BJ (cell line): ENCODE measurements around the gene SLC12A3. TPM values are rescaled to one million over a fixed set of nuclear protein-coding genes. Genes with fewer than 3 reads are reported as not detected.

Experiments
- CTCF ChIA-PET: fragments of 350-600 bp; formaldehyde crosslinking; extraction: SDS; loops from one replicate; lab custom pipeline; 2021; ENCODE audit warnings: antibody characterized with exemption, inconsistent platforms; lab: Yijun Ruan, JAX
- POLR2A ChIA-PET: fragments of 300-600 bp; sonication (Branson Sonifier 250); formaldehyde crosslinking; extraction: SDS; loops from one replicate; lab custom pipeline; 2021; ENCODE audit warnings: antibody characterized with exemption; lab: Charles Lee
- DNase-seq: peaks from one replicate; pipeline ENCODE4 v3.0.0-alpha.2; 2011; ENCODE audit warnings: low read depth
- H3K27me3 ChIP-seq: 2 replicates; pipeline ENCODE4 v1.6.0; 2011; ENCODE audit warnings: low read length; ENCODE audit not compliant: control insufficient read depth, insufficient read depth
- H3K36me3 ChIP-seq: 2 replicates; pipeline ENCODE4 v1.5.1; 2011; ENCODE audit warnings: low read length; ENCODE audit not compliant: control insufficient read depth, insufficient read depth
- H3K4me3 ChIP-seq: 2 replicates; pipeline ENCODE4 v1.5.1; 2011; ENCODE audit warnings: low read depth, mild to moderate bottlenecking, control low read depth, low read length
- polyA plus RNA-seq: library from polyadenylated mRNA; depleted of rRNA; stranded (reverse); fragments of >200 nt; gene quantifications from 2 replicates; pipeline ENCODE4 v1.2.3, GENCODE V29; 2011
- TF ChIP-seq, protein P1 (sequence below): IDR thresholded peaks from 2 replicates; pipeline ENCODE4 v1.5.1; 2011; ENCODE audit warnings: low read depth, mild to moderate bottlenecking, control low read depth, inconsistent platforms, low read length, moderate library complexity; ENCODE audit not compliant: insufficient read depth

Gene SLC12A3
- polyA plus RNA-seq, 1 experiment, result not detected

DNA sequence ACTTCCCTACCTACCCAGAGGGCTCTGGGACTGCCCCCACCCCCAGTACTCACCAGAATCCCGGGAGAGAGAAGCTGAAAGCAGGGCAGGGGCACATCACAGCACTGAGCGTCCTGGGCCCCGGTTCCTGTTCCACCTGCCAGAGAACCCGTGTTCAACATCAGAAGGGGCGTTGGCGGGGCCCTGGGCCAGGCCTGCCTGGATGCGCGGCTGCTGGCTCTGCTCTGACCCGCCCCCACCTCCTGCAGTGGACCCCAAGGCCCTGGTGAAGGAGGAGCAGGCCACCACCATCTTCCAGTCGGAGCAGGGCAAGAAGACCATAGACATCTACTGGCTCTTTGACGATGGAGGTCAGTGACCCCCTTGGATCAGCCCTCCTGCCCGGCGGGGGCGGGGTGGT, 27.7 kb downstream of the SLC12A3 start:
- Histone ChIP-seq H3K27me3 (0 out of 2 replicates have a peak, but pooled peaks cover 1% of the 10 kb centered on the region), H3K36me3 (no peaks in the 10 kb centered on the region), H3K4me3 (no peak overlapping the region)
- TF ChIP-seq, protein P1, sequence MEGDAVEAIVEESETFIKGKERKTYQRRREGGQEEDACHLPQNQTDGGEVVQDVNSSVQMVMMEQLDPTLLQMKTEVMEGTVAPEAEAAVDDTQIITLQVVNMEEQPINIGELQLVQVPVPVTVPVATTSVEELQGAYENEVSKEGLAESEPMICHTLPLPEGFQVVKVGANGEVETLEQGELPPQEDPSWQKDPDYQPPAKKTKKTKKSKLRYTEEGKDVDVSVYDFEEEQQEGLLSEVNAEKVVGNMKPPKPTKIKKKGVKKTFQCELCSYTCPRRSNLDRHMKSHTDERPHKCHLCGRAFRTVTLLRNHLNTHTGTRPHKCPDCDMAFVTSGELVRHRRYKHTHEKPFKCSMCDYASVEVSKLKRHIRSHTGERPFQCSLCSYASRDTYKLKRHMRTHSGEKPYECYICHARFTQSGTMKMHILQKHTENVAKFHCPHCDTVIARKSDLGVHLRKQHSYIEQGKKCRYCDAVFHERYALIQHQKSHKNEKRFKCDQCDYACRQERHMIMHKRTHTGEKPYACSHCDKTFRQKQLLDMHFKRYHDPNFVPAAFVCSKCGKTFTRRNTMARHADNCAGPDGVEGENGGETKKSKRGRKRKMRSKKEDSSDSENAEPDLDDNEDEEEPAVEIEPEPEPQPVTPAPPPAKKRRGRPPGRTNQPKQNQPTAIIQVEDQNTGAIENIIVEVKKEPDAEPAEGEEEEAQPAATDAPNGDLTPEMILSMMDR, result no peak
- DNase-seq, result no peak
- POLR2A ChIA-PET, result no interaction called here
- CTCF ChIA-PET, result no interaction called here

DNA sequence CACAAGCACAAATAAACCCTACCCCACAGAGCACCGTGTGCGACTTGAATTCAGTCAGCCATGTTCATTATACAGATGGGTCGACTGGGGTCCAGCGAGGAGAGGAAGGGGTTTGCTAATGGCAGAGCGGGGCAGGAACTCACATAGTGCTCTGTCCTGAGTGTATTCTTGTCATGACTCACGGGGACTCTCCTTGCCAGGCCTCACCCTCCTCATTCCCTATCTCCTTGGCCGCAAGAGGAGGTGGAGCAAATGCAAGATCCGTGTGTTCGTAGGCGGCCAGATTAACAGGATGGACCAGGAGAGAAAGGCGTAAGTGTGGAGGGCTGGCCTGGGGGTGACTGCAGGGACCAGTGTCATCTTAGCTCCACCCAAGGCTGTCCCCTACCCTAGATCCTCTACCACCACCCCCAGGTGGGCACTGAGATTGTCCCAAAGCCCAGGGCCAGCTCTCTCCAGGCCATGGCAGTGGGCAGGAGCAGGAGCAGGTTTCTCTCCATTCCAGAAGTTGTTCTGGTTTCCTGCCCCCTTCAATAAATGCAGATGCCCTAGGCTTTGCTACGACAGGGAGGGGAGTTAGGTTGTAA, 29.4 kb downstream of the SLC12A3 start:
- ChIA-PET POLR2A (no interaction called here), CTCF (no interaction called here)
- TF ChIP-seq, protein P1, result no peak
- H3K36me3 ChIP-seq, result no peaks in the 10 kb centered on the region
- no peak overlapping the region for H3K4me3 ChIP-seq
- peaks cover 4% of the 10 kb centered on the region; the same call in 1 of the 2 replicates for H3K27me3 ChIP-seq
- no peak for DNase-seq

DNA sequence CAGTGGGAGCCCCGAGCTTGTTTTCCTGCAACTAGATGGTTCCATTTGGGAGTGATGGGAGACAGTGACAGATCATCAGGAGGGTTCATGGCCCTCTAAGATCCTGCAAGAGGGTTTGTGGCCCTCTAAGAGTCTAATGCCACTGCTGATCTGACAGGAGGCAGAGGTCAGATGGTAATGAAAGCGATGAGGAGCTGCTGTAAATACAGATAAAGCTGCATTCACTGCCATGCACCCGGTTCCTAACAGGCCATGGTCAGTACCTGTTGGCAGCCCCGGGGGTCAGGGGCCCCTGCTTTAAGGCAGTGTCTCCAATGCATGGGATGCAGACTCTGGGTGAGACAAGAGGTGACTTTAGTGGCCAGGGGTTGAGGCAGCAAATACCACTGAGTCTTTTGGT, 30.8 kb downstream of the SLC12A3 start:
- no peak overlapping the region for H3K4me3 ChIP-seq
- TF ChIP-seq, protein P1, result no peak
- no peak for DNase-seq
- H3K27me3 ChIP-seq, result peaks cover 6% of the 10 kb centered on the region
- ChIA-PET CTCF (no interaction called here), POLR2A (no interaction called here)
- no peaks in the 10 kb centered on the region for H3K36me3 ChIP-seq

DNA sequence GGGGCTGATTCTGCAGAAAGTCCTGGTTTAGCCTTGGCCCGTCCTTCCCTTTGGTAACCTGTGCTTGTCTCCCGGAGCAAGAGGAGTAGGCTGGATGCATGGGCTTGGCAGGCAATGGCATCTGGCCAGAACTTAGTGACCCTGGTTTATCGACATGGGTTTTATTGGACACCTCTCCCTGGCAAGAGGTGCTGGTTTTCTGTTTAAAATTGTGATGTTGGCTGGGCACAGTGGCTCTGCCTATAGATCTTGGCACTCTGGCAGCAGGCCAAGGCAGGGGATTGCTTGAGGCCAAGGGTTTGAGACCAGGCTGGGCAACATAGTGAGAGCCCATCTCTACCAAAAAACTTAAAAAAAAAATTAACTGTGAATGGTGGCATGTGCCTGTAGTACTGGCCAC, 31.2 kb downstream of the SLC12A3 start:
- POLR2A ChIA-PET, result no interaction called here
- H3K27me3 ChIP-seq, result peaks cover 6% of the 10 kb centered on the region
- DNase-seq, result no peak
- TF ChIP-seq, protein P1, result no peak
- H3K4me3 ChIP-seq, result no peak overlapping the region
- H3K36me3 ChIP-seq, result no peaks in the 10 kb centered on the region
- CTCF ChIA-PET, result no interaction called here

DNA sequence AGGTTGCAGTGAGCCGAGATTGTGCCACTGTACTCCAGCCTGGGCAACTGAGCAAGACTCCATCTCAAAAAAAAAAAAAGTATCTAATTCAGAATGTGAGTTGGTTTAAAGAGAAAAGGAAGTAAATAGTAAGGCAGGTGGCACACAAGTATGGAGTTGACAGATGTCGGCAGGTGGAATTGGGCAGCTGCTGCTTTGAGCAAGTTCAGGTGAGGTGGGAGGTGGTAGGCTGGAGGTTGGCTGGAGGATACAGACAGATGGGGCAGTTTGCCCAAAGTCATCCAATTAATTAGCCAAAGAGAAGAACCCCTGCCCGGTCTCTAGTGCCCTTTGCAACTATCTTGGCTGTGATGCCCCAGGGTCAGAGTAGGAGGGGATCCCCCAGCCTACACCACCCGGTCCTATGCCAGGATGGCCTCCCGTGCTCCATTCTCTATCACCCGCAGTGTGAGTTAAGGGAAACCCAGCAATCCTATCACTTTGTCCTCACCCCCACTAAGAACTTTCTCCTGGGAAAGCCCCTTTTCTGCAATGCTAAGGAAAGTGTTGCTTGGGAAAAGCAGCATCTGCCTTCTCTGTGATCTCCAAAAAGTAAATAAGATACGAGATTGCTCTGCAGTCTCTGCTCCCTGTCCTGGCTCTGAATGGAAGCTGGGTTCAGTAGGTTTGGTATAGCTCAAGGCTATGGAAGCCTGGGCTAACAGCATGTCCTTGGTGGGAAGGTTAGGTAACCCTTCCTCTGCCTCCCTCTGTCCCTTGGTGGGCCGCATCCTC, 32.2 kb downstream of the SLC12A3 start:
- CTCF ChIA-PET, result no interaction called here

More for the DNA sequence above, 32.2 kb downstream of the SLC12A3 start:
- POLR2A ChIA-PET, result no interaction called here
- TF ChIP-seq, protein P1, result no peak
- H3K27me3 ChIP-seq, result peaks cover 6% of the 10 kb centered on the region
- no peaks in the 10 kb centered on the region for H3K36me3 ChIP-seq
- H3K4me3 ChIP-seq, result no peak overlapping the region
- DNase-seq, result no peak
